ENCODE results near the gene RAC2. TPM values are rescaled to one million over a fixed set of nuclear protein-coding genes. Genes with fewer than 3 reads are reported as not detected.
"Not testable (repeated sequence)": the region's sequence is repeated elsewhere in the genome, so short reads cannot be mapped to it uniquely, and the experiment has no call there.

RAC2 gene
- total RNA-seq, 4 donors from 2014 or later: 17.3 to 27.1 (median 19.6) TPM

DNA sequence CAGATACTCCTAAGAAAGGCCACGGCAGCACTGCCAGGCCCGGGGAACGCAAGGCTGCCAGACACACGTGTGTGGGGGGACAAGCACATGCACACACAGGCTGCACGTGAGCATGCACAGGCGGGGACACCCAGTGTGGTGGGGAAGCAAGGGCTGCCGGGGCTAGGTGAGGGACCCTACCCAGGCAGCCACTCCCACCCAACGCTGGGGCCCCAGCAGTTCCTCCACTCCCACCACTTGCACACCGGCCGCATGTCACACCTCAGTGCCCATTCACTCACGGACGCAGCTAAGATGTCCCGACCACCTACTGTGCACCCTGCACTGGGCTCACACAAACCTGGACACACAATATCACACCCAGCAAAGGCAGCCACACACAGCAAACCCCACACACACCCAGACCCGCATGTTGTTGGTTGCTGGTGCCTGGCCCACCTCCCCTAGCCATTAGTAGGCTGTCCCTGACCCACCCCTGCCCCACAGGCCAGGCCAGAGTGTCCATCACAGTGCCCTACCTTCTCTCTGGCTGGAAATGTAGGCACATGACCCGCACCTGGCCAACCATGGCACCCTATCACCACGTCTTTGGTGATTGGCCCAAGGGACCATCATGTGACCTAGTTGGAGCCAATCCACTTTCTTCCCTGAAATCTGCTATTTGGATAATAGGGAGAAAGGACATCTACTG is 40.6 kb downstream of the RAC2 start:
- Histone ChIP-seq H3K27ac (no peak overlapping the region), H3K9me3 (no peaks in the 10 kb centered on the region), H3K36me3 (no peaks in the 10 kb centered on the region), H3K4me1 (peaks cover 4 to 13% (median 5%) of the 10 kb centered on the region in 3 donors), H3K4me3 (no peak overlapping the region), H3K27me3 (no peaks in the 10 kb centered on the region)
- DNase-seq: no peak
- intact Hi-C loops (cut with DNase I): loop anchor here (5.0 kb wide), 1 partner anchor 121 kb away; no protein-coding TSS in a partner anchor
- no peak for TF ChIP-seq POLR2A (IDR thresholded peaks at IDR 0.05)
- no peak for TF ChIP-seq CTCF (IDR thresholded peaks at IDR 0.05)
- 85 to 92% methylated on average over 6 to 14 of the region's 16 CpGs for WGBS, 2 donors

GRCh38 chr22:37202716-37203115 is 41.4 kb downstream of the RAC2 start:
- Histone ChIP-seq H3K27me3 (no peaks in the 10 kb centered on the region), H3K4me3 (no peak overlapping the region), H3K4me1 (peaks cover 10 to 21% (median 12%) of the 10 kb centered on the region in 3 donors), H3K27ac (no peak overlapping the region), H3K9me3 (no peaks in the 10 kb centered on the region), H3K36me3 (no peaks in the 10 kb centered on the region)
- 81 to 88% methylated on average over 2 to 8 of the region's 10 CpGs for WGBS, 2 donors
- no peak for TF ChIP-seq POLR2A (IDR thresholded peaks at IDR 0.05)
- no peak for TF ChIP-seq CTCF (IDR thresholded peaks at IDR 0.05)
- no peak for DNase-seq
- intact Hi-C loops (cut with DNase I): loop anchor here (5.0 kb wide), 1 partner anchor 120 kb away; no protein-coding TSS in a partner anchor

GRCh38 chr22:37202001-37202555 is 42.0 kb downstream of the RAC2 start:
- intact Hi-C loops (cut with DNase I): loop anchor here (5.0 kb wide), 1 partner anchor 120 kb away; no protein-coding TSS in a partner anchor
- no peaks in the 10 kb centered on the region for H3K9me3 ChIP-seq
- no peaks in the 10 kb centered on the region for H3K36me3 ChIP-seq
- 90 to 94% methylated on average over 2 to 5 of the region's 5 CpGs for WGBS, 2 donors
- DNase-seq: no peak
- no peak overlapping the region for H3K27ac ChIP-seq
- TF ChIP-seq POLR2A (IDR thresholded peaks at IDR 0.05) (no peak), CTCF (IDR thresholded peaks at IDR 0.05) (no peak)
- peaks cover 17 to 27% (median 18%) of the 10 kb centered on the region in 3 donors for H3K4me1 ChIP-seq
- no peaks in the 10 kb centered on the region for H3K27me3 ChIP-seq
- H3K4me3 ChIP-seq: no peak overlapping the region

GRCh38 chr22:37201443-37201820 is 42.6 kb downstream of the RAC2 start:
- WGBS, 2 donors: 100% methylated on average over 2 to 6 of the region's 6 CpGs
- not testable (repeated sequence) for DNase-seq
- intact Hi-C loops (cut with DNase I): loop anchor here (5.0 kb wide), 1 partner anchor 119 kb away; no protein-coding TSS in a partner anchor

GRCh38 chr22:37199760-37200108 is 44.3 kb downstream of the RAC2 start:
- H3K27me3 ChIP-seq: no peaks in the 10 kb centered on the region
- H3K27ac ChIP-seq: peak overlapping the region; percentile 90 to 98 (median 97)
- intact Hi-C loops (cut with DNase I): loop anchor here (2.0 to 5.0 kb wide), 2 partner anchors 33 to 117 kb away; no protein-coding TSS in a partner anchor
- no peaks in the 10 kb centered on the region for H3K9me3 ChIP-seq
- H3K4me1 ChIP-seq: peaks cover 28 to 43% (median 30%) of the 10 kb centered on the region in 3 donors
- TF ChIP-seq POLR2A (IDR thresholded peaks at IDR 0.05): no peak
- TF ChIP-seq CTCF (IDR thresholded peaks at IDR 0.05): no peak
- WGBS, 2 donors: 67 to 83% methylated on average over 1 of the region's 12 CpGs
- H3K36me3 ChIP-seq: no peaks in the 10 kb centered on the region
- H3K4me3 ChIP-seq: peak overlapping the region in 3 of 4 donors; percentile 78 to 84 (median 80)
- DNase-seq: no peak

More at GRCh38 chr22:37201443-37201820, 42.6 kb downstream of the RAC2 start:
- not testable (repeated sequence) for H3K27ac ChIP-seq, H3K27me3 ChIP-seq, H3K4me3 ChIP-seq, H3K36me3 ChIP-seq, H3K9me3 ChIP-seq
- H3K4me1 ChIP-seq: peaks cover 23 to 34% (median 25%) of the 10 kb centered on the region in 3 donors
